LNCaP clone FGC (cell line): Measurements from ENCODE around the gene CCDC188.
A peak's percentile ranks its signal among the peaks of the same experiment; 100 is the strongest.

ENCODE experiments used
- DNase-seq: peaks from one replicate; pipeline ENCODE4 v3.0.0-alpha.2; 2011; ENCODE audit warnings: low read depth
- H3K4me3 ChIP-seq: 2 replicates; pipeline ENCODE4 v1.5.1; 2011; ENCODE audit warnings: mild to moderate bottlenecking, low read depth, low read length, control low read depth
- CTCF ChIP-seq: IDR thresholded peaks from 2 replicates; pipeline ENCODE4 v1.5.1; 2012; ENCODE audit warnings: mild to moderate bottlenecking; ENCODE audit not compliant: control insufficient read depth, insufficient read depth; ENCODE audit errors: extremely low read depth

The CCDC188 gene

DNA sequence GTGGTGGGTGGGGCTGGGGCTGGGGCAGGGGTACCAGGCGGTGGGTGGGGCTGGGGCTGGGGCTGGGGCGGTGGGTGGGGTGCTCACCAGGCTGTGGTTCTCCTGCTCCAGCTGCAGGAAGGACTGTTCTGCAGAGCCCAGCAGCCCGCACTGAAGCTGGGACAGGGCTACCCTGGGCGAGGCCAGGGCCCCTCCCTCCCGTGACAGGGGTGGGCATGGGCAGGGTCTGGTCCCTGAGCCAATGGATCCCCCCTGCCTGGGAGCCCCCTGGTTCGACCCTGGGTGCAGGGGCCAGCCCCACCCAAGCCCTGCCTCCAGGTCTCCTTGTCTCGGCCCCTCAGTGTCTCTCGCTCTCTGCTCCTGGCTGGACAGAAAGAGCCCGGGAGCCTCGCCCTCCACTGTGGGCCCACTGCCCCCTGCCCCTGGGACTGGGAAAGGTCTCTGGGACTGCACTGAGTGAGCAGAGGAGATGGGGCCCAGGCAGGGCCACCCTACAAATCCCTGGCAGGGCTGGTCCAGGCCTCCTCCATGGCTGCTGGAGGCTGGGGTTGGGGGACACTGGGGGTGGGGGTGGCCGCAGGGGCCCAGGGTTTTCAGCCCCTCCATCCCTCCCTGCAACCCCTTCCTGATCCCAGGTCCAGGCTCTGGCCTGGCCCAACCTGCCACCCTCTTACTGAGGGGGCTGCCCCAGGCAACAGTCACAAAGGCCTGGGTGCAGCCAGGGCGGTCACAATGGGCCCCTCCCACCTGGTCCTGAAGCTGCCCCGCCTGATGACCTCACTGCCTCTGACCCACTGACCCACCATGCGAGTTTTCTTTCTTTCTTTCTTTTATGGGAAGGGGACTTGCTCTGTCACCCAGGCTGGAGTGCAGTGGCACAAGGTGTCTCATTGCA lies at the start of gene CCDC188:
TSS of gene CCDC188 (minus strand) at position 675 of the 895 bp plus-strand sequence. CDS start at position 606, 69 bp downstream.
- no peak for DNase-seq
- TF ChIP-seq CTCF, result no peak

DNA sequence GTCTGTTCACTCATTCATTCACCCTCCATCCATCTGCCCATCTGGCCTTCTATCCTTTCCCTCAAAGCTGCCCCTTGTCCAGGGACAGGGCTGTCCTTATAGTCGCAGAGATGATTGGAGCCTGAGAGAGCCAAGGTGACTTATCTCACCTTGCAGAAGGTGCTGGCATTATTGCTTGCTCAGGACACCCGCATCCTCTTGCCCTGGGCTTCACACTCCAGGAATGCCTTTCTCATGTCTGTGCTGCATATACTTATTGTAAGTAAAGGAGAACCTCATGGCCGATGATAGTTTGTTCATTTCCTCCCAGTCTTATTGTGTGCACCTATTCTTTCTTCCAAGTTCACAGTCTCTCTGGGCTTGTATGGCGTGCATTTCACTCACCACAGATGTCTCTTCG lies 49.1 kb upstream of the CCDC188 start:
- TF ChIP-seq CTCF, result no peak
- no peak for DNase-seq
- no peak overlapping the region for H3K4me3 ChIP-seq

More for the DNA sequence above, at the start of gene CCDC188:
- H3K4me3 ChIP-seq, result no peak within 1 kb of the TSS

DNA sequence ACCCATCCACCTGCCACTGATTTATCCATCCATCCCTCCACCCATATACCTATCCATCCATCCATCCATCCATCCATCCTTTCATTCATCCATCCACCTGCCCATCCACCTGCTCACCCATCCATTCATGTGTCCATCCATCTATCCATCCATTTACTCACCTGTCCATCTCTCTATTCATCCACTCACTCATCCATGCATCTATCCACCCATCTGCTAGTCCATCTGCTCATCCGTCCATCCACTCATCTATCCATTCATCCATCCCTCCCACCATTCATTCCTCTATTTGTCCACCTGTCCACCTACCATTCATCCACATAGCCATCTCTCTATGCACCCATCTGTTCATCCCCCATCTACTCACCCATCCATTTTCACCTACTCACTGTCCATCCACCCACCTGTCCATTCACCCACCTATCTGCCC lies 48.6 kb upstream of the CCDC188 start:
- no peak overlapping the region for H3K4me3 ChIP-seq
- DNase-seq, result no peak
- no peak for TF ChIP-seq CTCF

DNA sequence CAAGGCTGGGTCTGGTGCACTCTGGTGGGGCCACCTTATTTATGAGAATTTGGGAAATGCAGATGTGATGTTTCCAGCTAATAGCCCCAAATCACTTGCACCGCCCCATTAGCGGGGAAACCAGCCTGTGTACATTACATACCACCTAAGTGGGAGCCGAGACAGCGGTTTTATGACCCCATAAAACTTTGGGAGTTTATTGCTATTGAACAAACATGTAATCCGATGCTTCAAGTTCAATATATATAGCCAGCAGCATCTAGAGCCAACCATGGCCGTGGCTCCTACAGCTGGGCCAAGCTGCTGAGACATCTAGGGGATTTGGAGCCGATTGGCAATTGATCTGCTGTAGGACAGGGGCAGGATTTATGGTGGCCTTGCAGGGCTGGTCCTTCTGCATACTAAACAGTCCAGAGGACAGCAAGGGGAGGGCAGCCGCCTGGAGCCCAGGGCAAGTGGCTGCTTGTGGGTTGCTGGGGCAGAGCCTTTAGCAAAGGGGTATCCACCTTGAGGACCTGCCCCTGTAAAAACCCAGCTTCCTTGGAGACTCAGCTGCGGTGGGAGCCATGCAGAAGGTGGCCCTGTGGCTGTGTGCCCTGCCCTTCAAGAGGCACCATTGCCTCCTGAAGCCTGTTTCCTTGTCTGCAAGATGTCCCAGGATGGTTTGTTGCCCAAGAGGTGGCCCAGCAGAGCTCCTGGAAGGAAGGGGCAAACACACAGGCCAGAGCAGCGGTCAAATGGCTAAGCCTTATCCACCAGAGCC lies 47.9 kb upstream of the CCDC188 start:
- DNase-seq, result peak; percentile 82
- peak overlapping the region; percentile 14; the same call in 1 of the 2 replicates for H3K4me3 ChIP-seq
- TF ChIP-seq CTCF, result no peak

DNA sequence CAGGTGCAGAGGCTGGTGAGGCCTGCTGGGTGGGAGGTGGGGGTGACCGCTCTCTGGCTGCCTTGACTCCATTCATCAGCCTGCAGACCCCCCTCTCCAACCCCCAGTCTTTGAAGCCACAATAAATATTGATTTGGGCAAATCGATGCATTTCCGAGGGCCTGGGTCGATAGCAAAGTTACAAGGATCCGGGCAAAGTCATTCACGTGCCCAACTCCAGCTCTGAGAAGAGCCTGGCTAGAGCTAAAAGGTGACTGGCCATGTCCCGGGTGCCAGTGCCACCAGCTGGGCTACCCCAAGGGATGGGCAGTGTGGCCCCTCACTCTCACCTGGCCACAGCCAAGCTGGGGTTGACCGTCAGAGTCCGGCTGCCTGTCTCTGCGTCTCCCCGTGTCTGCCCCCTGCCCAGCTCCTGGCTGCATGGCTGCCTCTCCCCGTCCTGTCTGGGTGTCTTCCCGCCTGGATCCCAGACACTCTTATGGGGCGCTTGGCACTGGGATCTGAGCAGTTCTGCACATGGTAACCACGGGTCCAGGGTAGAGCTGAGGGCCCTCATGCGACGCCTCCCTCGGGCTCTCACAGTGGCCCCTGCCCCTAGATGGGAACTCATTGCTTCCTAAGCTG lies 46.7 kb upstream of the CCDC188 start:
- no peak overlapping the region for H3K4me3 ChIP-seq
- DNase-seq, result no peak
- TF ChIP-seq CTCF, result no peak

DNA sequence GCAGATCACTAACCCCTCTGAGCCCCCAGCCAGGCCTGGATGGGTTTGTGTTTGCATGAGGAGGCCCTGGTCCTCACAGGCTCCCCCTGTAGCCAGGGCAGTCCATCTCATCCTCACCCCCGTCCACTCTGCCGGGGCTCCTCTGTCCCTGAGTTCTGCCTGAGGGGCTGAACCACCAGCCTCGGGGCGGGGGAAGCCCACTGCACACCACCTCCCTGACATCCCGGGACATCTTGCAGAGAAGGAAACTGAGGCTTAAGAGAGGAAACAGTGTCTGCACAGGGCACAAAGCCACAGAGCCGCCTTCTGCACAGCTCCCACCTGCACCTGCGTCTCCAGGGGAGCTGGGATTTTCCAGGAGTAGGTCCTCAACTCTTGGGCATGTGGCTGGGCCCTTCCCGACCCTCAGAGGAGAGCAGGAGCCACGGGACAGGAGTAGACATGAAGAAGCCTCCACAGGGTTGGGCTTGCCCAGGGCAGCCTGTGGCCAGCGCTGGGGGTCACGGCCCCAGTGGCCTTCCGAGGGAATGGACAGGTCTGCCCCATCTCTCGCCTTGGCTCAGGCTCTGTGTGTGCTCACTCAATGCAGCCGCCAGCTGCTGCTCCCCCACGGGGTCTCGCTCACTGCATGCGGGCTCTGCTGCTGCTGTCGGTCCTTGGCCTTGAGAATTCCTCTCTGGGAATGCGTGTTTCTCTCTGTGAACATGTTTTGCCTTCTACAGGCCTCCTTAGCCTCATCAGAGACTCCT lies 45.4 kb upstream of the CCDC188 start:
- DNase-seq, result no peak
- H3K4me3 ChIP-seq, result no peak overlapping the region
- no peak for TF ChIP-seq CTCF
